Nephron progenitor cell (in vitro differentiated cells): ENCODE data around the gene OR7C2.

ENCODE experiments used
- DNase-seq: peaks from one replicate; pipeline ENCODE4 v3.0.0; 2021
- H3K27ac Mint-ChIP-seq: 2 replicates; pipeline ENCODE4 v1.8.0; 2021; ENCODE audit warnings: mild to moderate bottlenecking, moderate library complexity, mixed read lengths
- H3K27me3 Mint-ChIP-seq: 2 replicates; pipeline ENCODE4 v1.8.0; 2021; ENCODE audit warnings: mild to moderate bottlenecking, low read depth, mixed read lengths; ENCODE audit not compliant: poor library complexity
- H3K36me3 Mint-ChIP-seq: 2 replicates; pipeline ENCODE4 v1.8.0; 2021; ENCODE audit warnings: low read depth, mixed read lengths
- H3K4me1 Mint-ChIP-seq: 2 replicates; pipeline ENCODE4 v1.8.0; 2021; ENCODE audit warnings: mixed read lengths
- H3K4me3 Mint-ChIP-seq: 2 replicates; pipeline ENCODE4 v1.8.0; 2021; ENCODE audit warnings: mild to moderate bottlenecking, moderate library complexity, mixed read lengths
- H3K9me3 Mint-ChIP-seq: 2 replicates; pipeline ENCODE4 v1.8.0; 2021; ENCODE audit warnings: mild to moderate bottlenecking, moderate library complexity, mixed read lengths
- CTCF ChIP-seq: fragments of 200-600 bp; sonication (generic); IDR thresholded peaks from 2 replicates; pipeline ENCODE4 v1.5.0; 2021; ENCODE audit warnings: antibody characterized with exemption

OR7C2 gene

DNA sequence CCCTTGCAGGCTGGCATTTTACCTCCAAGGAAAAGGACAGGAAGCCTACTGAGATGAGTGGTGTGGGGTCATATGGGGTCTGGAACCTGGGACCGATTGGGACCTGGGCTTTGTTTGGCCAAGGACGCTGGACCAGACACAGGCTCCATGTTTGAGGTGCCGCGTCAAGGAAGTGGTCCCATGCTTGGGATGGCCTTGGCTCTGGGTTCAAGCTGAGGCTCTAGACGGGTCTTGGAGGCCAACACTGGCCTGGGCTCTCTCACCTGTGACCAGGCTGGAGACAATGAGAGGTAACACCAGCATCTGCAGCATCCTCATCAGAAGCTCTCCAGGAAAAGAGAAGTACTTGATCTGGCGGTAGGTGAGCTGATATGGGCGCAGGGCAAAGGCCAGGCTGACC, 30.2 kb downstream of the OR7C2 start:
- H3K4me3 Mint-ChIP-seq: no peak overlapping the region
- H3K27ac Mint-ChIP-seq: no peak overlapping the region
- TF ChIP-seq CTCF: no peak
- peaks cover 4% of the 10 kb centered on the region for H3K27me3 Mint-ChIP-seq
- H3K4me1 Mint-ChIP-seq: peaks cover 6% of the 10 kb centered on the region
- DNase-seq: no peak
- no peaks in the 10 kb centered on the region for H3K9me3 Mint-ChIP-seq
- H3K36me3 Mint-ChIP-seq: peaks cover 38% of the 10 kb centered on the region

DNA sequence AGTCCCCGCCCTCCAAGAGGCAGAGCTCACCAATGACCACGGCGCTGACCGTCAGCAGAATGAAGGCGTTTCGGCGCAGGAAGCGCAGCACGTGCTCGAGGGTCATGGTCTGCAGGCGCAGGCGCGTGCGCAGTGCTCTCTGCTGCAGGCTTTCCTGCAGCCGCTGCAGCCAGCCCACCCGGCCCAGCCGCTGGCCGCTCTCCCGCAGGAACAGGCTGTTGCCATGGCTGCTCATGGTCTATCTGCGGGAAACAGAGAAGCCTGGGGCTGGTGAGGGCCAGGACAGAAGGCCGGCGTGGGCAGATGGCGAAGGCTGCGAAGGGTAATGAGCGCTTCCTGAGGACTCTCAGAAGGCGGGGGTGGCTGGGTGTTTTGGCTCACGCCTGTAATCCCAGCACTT, 31.4 kb downstream of the OR7C2 start:
- H3K27ac Mint-ChIP-seq: no peak overlapping the region
- DNase-seq: no peak
- H3K4me3 Mint-ChIP-seq: no peak overlapping the region
- peaks cover 8% of the 10 kb centered on the region for H3K27me3 Mint-ChIP-seq
- no peaks in the 10 kb centered on the region for H3K9me3 Mint-ChIP-seq
- no peak for TF ChIP-seq CTCF
- H3K4me1 Mint-ChIP-seq: peaks cover 6% of the 10 kb centered on the region
- peaks cover 34% of the 10 kb centered on the region for H3K36me3 Mint-ChIP-seq

- H3K27ac Mint-ChIP-seq: no peak overlapping the region
- TF ChIP-seq CTCF: no peak
- no peak for DNase-seq
- no peaks in the 10 kb centered on the region for H3K9me3 Mint-ChIP-seq
- peaks cover 22% of the 10 kb centered on the region for H3K27me3 Mint-ChIP-seq
- H3K36me3 Mint-ChIP-seq: peaks cover 20% of the 10 kb centered on the region
- no peak overlapping the region for H3K4me3 Mint-ChIP-seq
- H3K4me1 Mint-ChIP-seq: peaks cover 19% of the 10 kb centered on the region
Measured at GRCh38 chr19:14974488-14974887, 33.2 kb downstream of the OR7C2 start.

DNA sequence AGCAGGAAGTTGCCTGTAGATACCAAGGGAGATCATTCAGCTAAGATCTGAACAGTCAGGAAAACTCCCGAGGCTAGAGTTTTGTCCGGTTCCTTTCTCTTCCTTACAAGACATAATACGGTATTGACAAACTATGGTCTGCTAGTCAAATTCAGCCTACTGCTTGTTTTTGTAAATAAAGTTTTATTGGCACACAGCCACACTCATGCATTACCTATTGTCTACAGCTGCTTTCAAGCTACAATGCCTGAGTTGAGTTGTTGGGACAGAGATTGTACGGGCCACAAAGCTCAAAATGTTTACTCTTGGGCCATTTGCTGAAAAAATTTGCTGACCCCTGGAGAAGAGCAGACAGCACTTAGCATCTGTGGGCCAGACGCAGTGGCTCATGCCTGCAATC, 35.8 kb downstream of the OR7C2 start:
- peaks cover 4% of the 10 kb centered on the region for H3K36me3 Mint-ChIP-seq
- DNase-seq: no peak
- H3K9me3 Mint-ChIP-seq: no peaks in the 10 kb centered on the region
- peaks cover 19% of the 10 kb centered on the region for H3K4me1 Mint-ChIP-seq
- H3K27me3 Mint-ChIP-seq: peaks cover 45% of the 10 kb centered on the region
- no peak overlapping the region for H3K4me3 Mint-ChIP-seq
- no peak overlapping the region for H3K27ac Mint-ChIP-seq
- TF ChIP-seq CTCF: no peak

- peaks cover 51% of the 10 kb centered on the region for H3K27me3 Mint-ChIP-seq
- H3K4me1 Mint-ChIP-seq: peaks cover 19% of the 10 kb centered on the region
- peak overlapping the region; percentile 85 for H3K4me3 Mint-ChIP-seq
Measured at GRCh38 chr19:14978161-14978776, 37.0 kb downstream of the OR7C2 start.

More at GRCh38 chr19:14978161-14978776, 37.0 kb downstream of the OR7C2 start:
- no peak for DNase-seq
- Mint-ChIP-seq H3K36me3 (no peaks in the 10 kb centered on the region), H3K9me3 (no peaks in the 10 kb centered on the region), H3K27ac (no peak overlapping the region)
- no peak for TF ChIP-seq CTCF
